ENCODE data around the gene ATG9A. TPM values are rescaled to one million over a fixed set of nuclear protein-coding genes. Genes with fewer than 3 reads are reported as not detected.

ATG9A gene
- total and polyA plus RNA-seq, 2 of the 8 experiments (the other 6 are each of a cell fraction or from before 2014, with no cell fraction given) = 43.6 to 66.8 TPM

DNA sequence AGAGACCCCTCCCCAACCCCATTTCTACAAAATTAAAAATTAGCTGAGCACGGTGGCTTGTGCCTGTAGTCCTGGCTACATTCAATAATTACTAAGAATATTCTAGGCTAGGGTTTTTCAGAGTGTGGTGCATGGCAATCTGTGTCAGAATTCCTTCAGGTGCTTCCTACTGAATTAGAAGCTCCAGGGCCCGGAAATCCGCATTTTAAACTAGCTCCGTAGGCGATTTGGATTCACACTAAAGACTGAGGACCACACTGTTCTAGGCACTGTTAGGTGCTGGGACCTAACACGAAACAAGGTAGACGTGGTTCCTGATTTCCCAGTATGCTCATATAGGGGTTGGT lies 23.5 kb downstream of the ATG9A start (continued):
- TF ChIP-seq SP1 (IDR thresholded peaks at IDR 0.05; ENCODE audit: low read depth, low read length) = no peak
- no peak for TF ChIP-seq CTBP2 (IDR thresholded peaks at IDR 0.05; ENCODE audit: borderline replicate concordance, insufficient read depth, insufficient read length, low read length)
- TF ChIP-seq HDAC2 (IDR thresholded peaks at IDR 0.05; ENCODE audit: borderline replicate concordance in 1 of 2, low read depth in 2 of 2, low read length in 2 of 2) = no peak
- no peak for TF ChIP-seq BACH1 (IDR thresholded peaks at IDR 0.05; ENCODE audit: low read length)
- no peak for TF ChIP-seq CREB1 (IDR thresholded peaks at IDR 0.05)
